Activated T-cell treated with anti-CD3 and anti-CD28 coated beads for 48 hours (primary cell): ENCODE measurements around the gene GRID2.
"Not testable (repeated sequence)": the region's sequence is repeated elsewhere in the genome, so short reads cannot be mapped to it uniquely, and the experiment has no call there.

ENCODE experiments used
- DNase-seq: peaks from one replicate; pipeline ENCODE4 v3.0.0-alpha.2; 2020; ENCODE audit warnings: low read depth

The GRID2 gene

GRCh38 chr4:92303621-92304027, at the start of gene GRID2:
TSS of gene GRID2 (plus strand) at chr4:92303966.
- no peak for DNase-seq

GRCh38 chr4:92253986-92254671, 49.6 kb upstream of the GRID2 start:
- DNase-seq, result no peak

GRCh38 chr4:92254767-92255442, 48.9 kb upstream of the GRID2 start:
- DNase-seq, result no peak

- no peak for DNase-seq
Measured at GRCh38 chr4:92255920-92256244, 47.9 kb upstream of the GRID2 start.

- DNase-seq, result no peak
Measured at GRCh38 chr4:92257931-92258857, 45.6 kb upstream of the GRID2 start.

GRCh38 chr4:92261256-92261655, 42.5 kb upstream of the GRID2 start:
- DNase-seq, result no peak

- DNase-seq, result no peak
Measured at GRCh38 chr4:92262371-92262770, 41.4 kb upstream of the GRID2 start.

GRCh38 chr4:92263010-92263409, 40.8 kb upstream of the GRID2 start:
- no peak for DNase-seq

- DNase-seq, result no peak
Measured at GRCh38 chr4:92263575-92263974, 40.2 kb upstream of the GRID2 start.

GRCh38 chr4:92264163-92264562, 39.6 kb upstream of the GRID2 start:
- no peak for DNase-seq

- no peak for DNase-seq
Measured at GRCh38 chr4:92265021-92265420, 38.7 kb upstream of the GRID2 start.

GRCh38 chr4:92265798-92266197, 38.0 kb upstream of the GRID2 start:
- DNase-seq, result no peak

- no peak for DNase-seq
Measured at GRCh38 chr4:92266521-92266920, 37.2 kb upstream of the GRID2 start.

GRCh38 chr4:92268642-92269041, 35.1 kb upstream of the GRID2 start:
- no peak for DNase-seq

GRCh38 chr4:92270908-92271307, 32.9 kb upstream of the GRID2 start:
- DNase-seq, result no peak

- not testable (repeated sequence) for DNase-seq
Measured at GRCh38 chr4:92271551-92271950, 32.2 kb upstream of the GRID2 start.

GRCh38 chr4:92277057-92277881, 26.5 kb upstream of the GRID2 start:
- DNase-seq, result not testable (repeated sequence)

- no peak for DNase-seq
Measured at GRCh38 chr4:92279296-92279695, 24.5 kb upstream of the GRID2 start.

- no peak for DNase-seq
Measured at GRCh38 chr4:92299152-92299551, 4.6 kb upstream of the GRID2 start.

GRCh38 chr4:92304121-92304520, 355 bp downstream of the GRID2 start:
- DNase-seq, result no peak

GRCh38 chr4:92304606-92305005, 840 bp downstream of the GRID2 start:
- no peak for DNase-seq
